GM12878 (cell line): Measurements from ENCODE around the gene MROH8. TPM values are rescaled to one million over a fixed set of nuclear protein-coding genes. Genes with fewer than 3 reads are reported as not detected.

ENCODE experiments used
- ATAC-seq: fragments of 200-7000 bp; cut with Tn5 transposase; 3 replicates; pipeline ENCODE4 v1.9.1; 2020; ENCODE audit warnings: mild to moderate bottlenecking, moderate library complexity
- BruUV-seq: library from RNA; stranded (reverse); fragments of 400-500 nt; replicated peaks from 2 replicates; lab custom pipeline; 2021; lab: Mats Ljungman, UMichigan
- CTCF ChIA-PET: fragments of 300-600 bp; sonication (Branson Sonifier 250); formaldehyde crosslinking; extraction: SDS; loops from one replicate; lab custom pipeline; 2021; ENCODE audit warnings: inconsistent platforms; lab: Yijun Ruan, JAX
- POLR2A ChIA-PET: fragments of 350-600 bp; formaldehyde crosslinking; extraction: SDS; loops from one replicate; lab custom pipeline; 2021; ENCODE audit warnings: inconsistent platforms; lab: Charles Lee
- RAD21 ChIA-PET: fragments of 300-600 bp; sonication (Branson Sonifier 250); formaldehyde crosslinking; loops from one replicate; lab custom pipeline; 2023; ENCODE audit warnings: antibody characterized with exemption; ENCODE audit not compliant: unreplicated experiment; lab: Charles Lee
- SMC1A ChIA-PET: fragments of 300-600 bp; sonication (Branson Sonifier 250); formaldehyde crosslinking; loops from one replicate; lab custom pipeline; 2023; ENCODE audit not compliant: unreplicated experiment, uncharacterized antibody; lab: Charles Lee
- DNase-seq: peaks from one replicate; pipeline ENCODE4 v3.0.0-alpha.2; 2011; ENCODE audit warnings: low read depth, low spot score
- FAIRE-seq: peaks from 3 replicates; lab custom pipeline; 2011; peaks lifted over from hg19 to GRCh38; lab: Jason Lieb, UNC
- H2AFZ ChIP-seq: 2 replicates; pipeline ENCODE4 v1.6.0; 2011; ENCODE audit warnings: low read depth, low read length, control low read depth; ENCODE audit not compliant: control insufficient read depth
- H3K27ac ChIP-seq: 2 replicates; pipeline ENCODE4 v1.5.1; 2011; ENCODE audit warnings: control low read depth; ENCODE audit not compliant: control insufficient read depth, insufficient read depth
- H3K27me3 ChIP-seq, 2 experiments: replicated peaks in 1 of 2; 2 replicates each; pipeline versions ENCODE4 v1.6.0 to v1.6.1; 2011; ENCODE audit warnings: low read length in 1 of 2; ENCODE audit not compliant: control insufficient read depth in 2 of 2, insufficient read depth in 2 of 2
- H3K36me3 ChIP-seq, 2 experiments: 2 replicates each; pipeline ENCODE4 v1.5.1; 2011; ENCODE audit warnings: low read length in 1 of 2; ENCODE audit not compliant: control insufficient read depth in 2 of 2, insufficient read depth in 2 of 2
- H3K4me1 ChIP-seq: 2 replicates; pipeline ENCODE4 v1.6.1; 2011; ENCODE audit warnings: mild to moderate bottlenecking, low read length, moderate library complexity, mixed read lengths; ENCODE audit not compliant: control insufficient read depth, insufficient read depth
- H3K4me2 ChIP-seq: 2 replicates; pipeline ENCODE4 v1.6.0; 2011; ENCODE audit warnings: control low read depth; ENCODE audit not compliant: control insufficient read depth, insufficient read depth
- H3K4me3 ChIP-seq: fragments of 200-600 bp; sonication (generic); 2 replicates; pipeline ENCODE4 v1.5.1; 2016
- H3K79me2 ChIP-seq: 2 replicates; pipeline ENCODE4 v1.6.0; 2011; ENCODE audit warnings: low read length; ENCODE audit not compliant: control insufficient read depth, insufficient read depth
- H3K9ac ChIP-seq: 2 replicates; pipeline ENCODE4 v1.8.0; 2011; ENCODE audit warnings: low read length, control low read depth, mixed read lengths; ENCODE audit not compliant: control insufficient read depth, insufficient read depth
- H3K9me3 ChIP-seq: replicated peaks from 3 replicates; pipeline ENCODE4 v1.5.1; 2011; ENCODE audit warnings: mild to moderate bottlenecking, low read length; ENCODE audit not compliant: control insufficient read depth, insufficient read depth
- H4K20me1 ChIP-seq: 2 replicates; pipeline ENCODE4 v1.6.0; 2011; ENCODE audit not compliant: control insufficient read depth, insufficient read depth
- BACH1 ChIP-seq: fragments of 450-650 bp; IDR thresholded peaks from 2 replicates; pipeline ENCODE4 v1.6.1; 2017; ENCODE audit warnings: mild to moderate bottlenecking, borderline replicate concordance
- CEBPZ ChIP-seq: fragments of 150-350 bp; IDR thresholded peaks from 2 replicates; pipeline ENCODE4 v1.6.1; 2016; ENCODE audit warnings: low read depth, low read length
- CREM ChIP-seq: IDR thresholded peaks from 2 replicates; pipeline ENCODE4 v1.6.1; 2014; ENCODE audit warnings: antibody characterized with exemption, low read depth
- DPF2 ChIP-seq: fragments of 450-650 bp; IDR thresholded peaks from 2 replicates; pipeline ENCODE4 v1.6.1; 2017; ENCODE audit warnings: mild to moderate bottlenecking
- ESRRA ChIP-seq: IDR thresholded peaks from 2 replicates; pipeline ENCODE4 v1.6.1; 2012; ENCODE audit warnings: mild to moderate bottlenecking, low read length, improper control_type of control experiment
- FOXM1 ChIP-seq: IDR thresholded peaks from 2 replicates; pipeline ENCODE4 v1.6.1; 2012; ENCODE audit warnings: low read depth, mild to moderate bottlenecking, inconsistent platforms, low read length, moderate library complexity
- HCFC1 ChIP-seq: fragments of 150-350 bp; IDR thresholded peaks from 2 replicates; pipeline ENCODE4 v1.6.1; 2014; ENCODE audit warnings: low read length
- HDAC2 ChIP-seq: fragments of 200-600 bp; sonication (generic); IDR thresholded peaks from 2 replicates; pipeline ENCODE4 v1.6.1; 2017
- HDGF ChIP-seq: fragments of 450-650 bp; IDR thresholded peaks from 2 replicates; pipeline ENCODE4 v1.6.1; 2016; ENCODE audit warnings: antibody characterized with exemption
- JUND ChIP-seq: IDR thresholded peaks from 2 replicates; pipeline ENCODE4 v1.6.1; 2012; ENCODE audit warnings: low read depth, mild to moderate bottlenecking, low read length, improper control_type of control experiment, moderate library complexity
- KLF5 ChIP-seq: fragments of 450-650 bp; IDR thresholded peaks from 2 replicates; pipeline ENCODE4 v1.6.1; 2014; ENCODE audit warnings: mild to moderate bottlenecking; ENCODE audit not compliant: partially characterized antibody
- LARP7 ChIP-seq: fragments of 450-650 bp; IDR thresholded peaks from 2 replicates; pipeline ENCODE4 v1.6.1; 2017; ENCODE audit warnings: mild to moderate bottlenecking
- MXI1 ChIP-seq: fragments of 150-350 bp; IDR thresholded peaks from 2 replicates; pipeline ENCODE4 v1.6.1; 2011; ENCODE audit warnings: low read depth, mild to moderate bottlenecking, inconsistent platforms, low read length, improper control_type of control experiment
- NKRF ChIP-seq: fragments of 450-650 bp; conservative IDR thresholded peaks from 2 replicates; pipeline ENCODE4 v1.6.1; 2017; ENCODE audit warnings: mild to moderate bottlenecking, moderate library complexity
- PBX3 ChIP-seq: IDR thresholded peaks from 2 replicates; pipeline ENCODE4 v1.6.1; 2011; ENCODE audit warnings: mild to moderate bottlenecking, low read depth, low read length, moderate library complexity; ENCODE audit not compliant: insufficient replicate concordance
- TCF3 ChIP-seq: IDR thresholded peaks from 2 replicates; pipeline ENCODE4 v1.6.1; 2012; ENCODE audit warnings: low read depth, mild to moderate bottlenecking, low read length, borderline replicate concordance; ENCODE audit not compliant: insufficient read depth
- WRNIP1 ChIP-seq: IDR thresholded peaks from 2 replicates; pipeline ENCODE4 v1.6.1; 2011; ENCODE audit warnings: low read depth, low read length, improper control_type of control experiment, borderline replicate concordance
- ZNF274 ChIP-seq: IDR thresholded peaks from one replicate; pipeline ENCODE4 v1.8.0; 2011; ENCODE audit not compliant: insufficient read length, insufficient read depth
- ZSCAN29 ChIP-seq: fragments of 450-650 bp; IDR thresholded peaks from 2 replicates; pipeline ENCODE4 v1.6.1; 2017; ENCODE audit warnings: mild to moderate bottlenecking, moderate library complexity
- WGBS: methylation state at CpG from one replicate; pipeline ENCODE4 v1.1.6; 2016; ENCODE audit warnings: low lambda C conversion rate; ENCODE audit not compliant: insufficient replicate concordance, insufficient coverage; ENCODE audit errors: missing lambda C conversion rate; 5-methylcytosine and 5-hydroxymethylcytosine counted together
- in situ Hi-C: fragments of 300-500 bp; cut with MboI; formaldehyde crosslinking; loops from 9 replicates; pipeline ENCODE4 v1.14.3; 2018; ENCODE audit warnings: mixed read lengths
- intact Hi-C: fragments of 100-400 bp; cut with micrococcal nuclease; formaldehyde crosslinking; loops from one replicate; pipeline ENCODE4 v1.14.2; 2022; ENCODE audit not compliant: unreplicated experiment
- polyA plus RNA-seq, 11 experiments: library from polyadenylated mRNA; depleted of rRNA in 4 of 11; unstranded in 6 of 11; stranded (reverse) in 5 of 11; fragments of >200 nt; fragmentation: Nextera tagmentation in 4 of 11; fragmentation: Illumina TruSeq in 1 of 11; extraction: Ambion mirVana in 4 of 11; extraction: Trizol in 1 of 11; gene quantifications; 1 replicate in 1 of 11; 2 replicates in 10 of 11; pipeline versions ENCODE4 v1.2.1 to v1.2.3, GENCODE V29; 2011 to 2016; ENCODE audit warnings: inconsistent platforms in 2 of 11, missing spikeins in 2 of 11, low read depth in 1 of 11
- total RNA-seq, 4 experiments: library from RNA; depleted of rRNA in 3 of 4; stranded (reverse); fragments of >200 nt in 3 of 4; fragmentation: Illumina TruSeq in 1 of 4; extraction: Trizol in 1 of 4; gene quantifications; 2 replicates each; pipeline versions ENCODE4 v1.2.1 to v1.2.3, GENCODE V29; 2013 to 2021

Gene MROH8
- total and polyA plus RNA-seq, 10 of the 15 experiments (the other 5 are each of a cell fraction or from before 2014, with no cell fraction given): 0.16 to 2.8 (median 1.8) TPM

- intact Hi-C loops (no loop called here), in situ Hi-C loops (no loop called here)
- TF ChIP-seq BACH1 (no peak), HCFC1 (no peak), ESRRA (no peak), CEBPZ (no peak), ZNF274 (no peak), JUND (no peak), WRNIP1 (no peak), KLF5 (no peak), MXI1 (no peak), PBX3 (no peak), HDGF (no peak), NKRF (no peak), FOXM1 (no peak), DPF2 (no peak), LARP7 (no peak), ZSCAN29 (no peak), TCF3 (no peak), CREM (no peak), HDAC2 (no peak)
- ChIA-PET RAD21 (interaction anchor here (1.1 kb wide), 1 partner anchor 19 kb away, joined by 3 read pairs; no protein-coding TSS in a partner anchor), SMC1A (interaction anchor here (0.9 kb wide), 1 partner anchor 26 kb away, joined by 3 read pairs; no protein-coding TSS in a partner anchor), CTCF (interaction anchor here (0.5 to 2.0 kb wide), 5 partner anchors 10 to 681 kb away, joined by 3 to 10 read pairs (median 5); partner anchors contain the start of genes MROH8 and RPN2), POLR2A (no interaction called here)
- Histone ChIP-seq H3K9me3 (no peaks in the 10 kb centered on the region), H3K27ac (no peak overlapping the region), H3K4me1 (no peaks in the 10 kb centered on the region), H4K20me1 (no peaks in the 10 kb centered on the region), H3K9ac (no peak overlapping the region), H2AFZ (no peak overlapping the region), H3K36me3 (no peaks in the 10 kb centered on the region), H3K79me2 (no peaks in the 10 kb centered on the region), H3K27me3 (no peaks in the 10 kb centered on the region), H3K4me3 (no peak overlapping the region), H3K4me2 (no peak overlapping the region)
- DNase-seq: no peak
- ATAC-seq: no peak
- no peak for FAIRE-seq
- no TSS peak for BruUV-seq
- WGBS: 78% methylated on average over 9 of the region's 9 CpGs
Measured at GRCh38 chr20:37155987-37156386, 23.4 kb downstream of the MROH8 start.
